Activated T-helper 2 cell treated with anti-CD3 and anti-CD28 coated beads, Interferon-gamma antibody, Interleukin-2, Interleukin-4, amounts not matched to agents 10 μg/mL and 5 μg/mL and 100 μg/mL, durations not matched to agents 14 hours and 24 hours and 36 hours (primary cell): Measurements from ENCODE around the gene CSN3. TPM values are rescaled to one million over a fixed set of nuclear protein-coding genes. Genes with fewer than 3 reads are reported as not detected.
"Not testable (repeated sequence)": the region's sequence is repeated elsewhere in the genome, so short reads cannot be mapped to it uniquely, and the experiment has no call there.

Experiments used
- DNase-seq: peaks from one replicate; pipeline ENCODE4 v3.0.0; 2021; ENCODE audit warnings: low spot score
- H3K27ac Mint-ChIP-seq: one replicate; pipeline ENCODE4 v1.8.0; 2021; ENCODE audit warnings: mixed read lengths
- H3K27me3 Mint-ChIP-seq: one replicate; pipeline ENCODE4 v1.8.0; 2021; ENCODE audit warnings: low read depth, mixed read lengths
- H3K36me3 Mint-ChIP-seq: one replicate; pipeline ENCODE4 v1.8.0; 2021; ENCODE audit warnings: low read depth, mixed read lengths
- H3K4me1 Mint-ChIP-seq: one replicate; pipeline ENCODE4 v1.8.0; 2021; ENCODE audit warnings: low read depth, mixed read lengths
- H3K4me3 Mint-ChIP-seq: one replicate; pipeline ENCODE4 v1.8.0; 2021; ENCODE audit warnings: low read depth, mild to moderate bottlenecking, moderate library complexity, mixed read lengths
- H3K9me3 Mint-ChIP-seq: one replicate; pipeline ENCODE4 v1.8.0; 2021; ENCODE audit warnings: mixed read lengths
- intact Hi-C: fragments of 100-400 bp; cut with micrococcal nuclease; formaldehyde crosslinking; loops from one replicate; pipeline ENCODE4 v1.15.1; 2023
- total RNA-seq: library from RNA; stranded (reverse); gene quantifications from 2 replicates; pipeline ENCODE4 v1.2.3, GENCODE V29; 2022

Gene CSN3
- not detected in 2 replicates for total RNA-seq

- DNase-seq, H3K27me3 Mint-ChIP-seq, H3K4me3 Mint-ChIP-seq, H3K4me1 Mint-ChIP-seq, H3K27ac Mint-ChIP-seq, intact Hi-C loops, H3K36me3 Mint-ChIP-seq, H3K9me3 Mint-ChIP-seq: not testable (repeated sequence)
Observed at GRCh38 chr4:70242297-70242696, at the start of gene CSN3. Gene CSN3, plus strand, starts transcription at chr4:70242597. Its CDS starts 2,223 bp downstream, at chr4:70244820.

- Mint-ChIP-seq H3K36me3 (no peaks in the 10 kb centered on the region), H3K27me3 (no peaks in the 10 kb centered on the region), H3K9me3 (no peaks in the 10 kb centered on the region), H3K4me1 (no peaks in the 10 kb centered on the region), H3K4me3 (no peak overlapping the region), H3K27ac (no peak overlapping the region)
- no peak for DNase-seq
- intact Hi-C loops: no loop called here
Observed at GRCh38 chr4:70192895-70193294, 49.5 kb upstream of the CSN3 start.

- Mint-ChIP-seq H3K4me1 (no peaks in the 10 kb centered on the region), H3K9me3 (no peaks in the 10 kb centered on the region), H3K27me3 (no peaks in the 10 kb centered on the region), H3K36me3 (no peaks in the 10 kb centered on the region), H3K27ac (no peak within 1 kb of the TSS), H3K4me3 (no peak within 1 kb of the TSS)
- no peak for DNase-seq
- intact Hi-C loops: no loop called here
Observed at GRCh38 chr4:70195425-70195824, 47.0 kb upstream of the CSN3 start, which contains the start of gene ODAM. Gene ODAM, plus strand, starts transcription at chr4:70195725. Its CDS starts 819 bp downstream, at chr4:70196544.

- no peak for DNase-seq
- Mint-ChIP-seq H3K9me3 (no peaks in the 10 kb centered on the region), H3K27ac (no peak overlapping the region), H3K27me3 (no peaks in the 10 kb centered on the region), H3K4me1 (no peaks in the 10 kb centered on the region), H3K4me3 (no peak overlapping the region), H3K36me3 (no peaks in the 10 kb centered on the region)
- intact Hi-C loops: no loop called here
Observed at GRCh38 chr4:70196857-70197256, 45.5 kb upstream of the CSN3 start.

GRCh38 chr4:70197842-70198241 lies 44.6 kb upstream of the CSN3 start:
- intact Hi-C loops: no loop called here
- H3K4me3 Mint-ChIP-seq: no peak overlapping the region
- no peaks in the 10 kb centered on the region for H3K9me3 Mint-ChIP-seq
- H3K27ac Mint-ChIP-seq: no peak overlapping the region
- no peaks in the 10 kb centered on the region for H3K36me3 Mint-ChIP-seq
- no peak for DNase-seq
- no peaks in the 10 kb centered on the region for H3K4me1 Mint-ChIP-seq
- no peaks in the 10 kb centered on the region for H3K27me3 Mint-ChIP-seq

- no peaks in the 10 kb centered on the region for H3K4me1 Mint-ChIP-seq
- no peak overlapping the region for H3K4me3 Mint-ChIP-seq
- H3K9me3 Mint-ChIP-seq: no peaks in the 10 kb centered on the region
- no peaks in the 10 kb centered on the region for H3K27me3 Mint-ChIP-seq
- no peak for DNase-seq
- intact Hi-C loops: no loop called here
- no peaks in the 10 kb centered on the region for H3K36me3 Mint-ChIP-seq
- H3K27ac Mint-ChIP-seq: no peak overlapping the region
Observed at GRCh38 chr4:70203601-70204000, 38.8 kb upstream of the CSN3 start.

GRCh38 chr4:70212752-70213151 lies 29.6 kb upstream of the CSN3 start:
- DNase-seq, H3K9me3 Mint-ChIP-seq, H3K27ac Mint-ChIP-seq, intact Hi-C loops, H3K4me1 Mint-ChIP-seq, H3K36me3 Mint-ChIP-seq, H3K27me3 Mint-ChIP-seq, H3K4me3 Mint-ChIP-seq: not testable (repeated sequence)

- intact Hi-C loops, H3K4me1 Mint-ChIP-seq, DNase-seq, H3K4me3 Mint-ChIP-seq, H3K9me3 Mint-ChIP-seq, H3K27ac Mint-ChIP-seq, H3K27me3 Mint-ChIP-seq, H3K36me3 Mint-ChIP-seq: not testable (repeated sequence)
Observed at GRCh38 chr4:70216109-70216508, 26.3 kb upstream of the CSN3 start.

- H3K27me3 Mint-ChIP-seq, H3K9me3 Mint-ChIP-seq, H3K27ac Mint-ChIP-seq, H3K36me3 Mint-ChIP-seq, H3K4me1 Mint-ChIP-seq, H3K4me3 Mint-ChIP-seq, DNase-seq, intact Hi-C loops: not testable (repeated sequence)
Observed at GRCh38 chr4:70216550-70216949, 25.8 kb upstream of the CSN3 start.

GRCh38 chr4:70221389-70221788 lies 21.0 kb upstream of the CSN3 start:
- H3K4me1 Mint-ChIP-seq, intact Hi-C loops, H3K27ac Mint-ChIP-seq, H3K9me3 Mint-ChIP-seq, H3K36me3 Mint-ChIP-seq, H3K4me3 Mint-ChIP-seq, DNase-seq, H3K27me3 Mint-ChIP-seq: not testable (repeated sequence)

- DNase-seq, H3K27me3 Mint-ChIP-seq, intact Hi-C loops, H3K4me1 Mint-ChIP-seq, H3K27ac Mint-ChIP-seq, H3K36me3 Mint-ChIP-seq, H3K4me3 Mint-ChIP-seq, H3K9me3 Mint-ChIP-seq: not testable (repeated sequence)
Observed at GRCh38 chr4:70221818-70222217, 20.6 kb upstream of the CSN3 start.

GRCh38 chr4:70225824-70226223 lies 16.6 kb upstream of the CSN3 start, which contains the start of gene FDCSP:
Gene FDCSP, plus strand, starts transcription at chr4:70226124. Its CDS starts 5,071 bp downstream, at chr4:70231195.
- Mint-ChIP-seq H3K27ac (no peak within 1 kb of the TSS), H3K27me3 (no peaks in the 10 kb centered on the region), H3K36me3 (no peaks in the 10 kb centered on the region), H3K4me3 (no peak within 1 kb of the TSS), H3K4me1 (no peaks in the 10 kb centered on the region), H3K9me3 (no peaks in the 10 kb centered on the region)
- DNase-seq: no peak
- intact Hi-C loops: no loop called here

GRCh38 chr4:70236125-70236524 lies 6.3 kb upstream of the CSN3 start:
- no peak overlapping the region for H3K4me3 Mint-ChIP-seq
- intact Hi-C loops: no loop called here

More at GRCh38 chr4:70236125-70236524, 6.3 kb upstream of the CSN3 start:
- Mint-ChIP-seq H3K4me1 (no peaks in the 10 kb centered on the region), H3K27ac (no peak overlapping the region), H3K36me3 (no peaks in the 10 kb centered on the region), H3K9me3 (no peaks in the 10 kb centered on the region), H3K27me3 (no peaks in the 10 kb centered on the region)
- DNase-seq: no peak
